BLaER1 treated with 17β-estradiol and CSF1 and Interleukin-3, amounts not matched to agents 10 nM and 100 nM (cell line): ENCODE data around the gene B4GALT6.
A peak's percentile ranks its signal among the peaks of the same experiment; 100 is the strongest.

ENCODE experiments used
- H3K27ac ChIP-seq, 11 experiments: shearing (Covaris generic); formaldehyde crosslinking; 2 replicates each; pipeline ENCODE4 v1.8.1; 2022
- H3K27me3 ChIP-seq, 11 experiments: shearing (Covaris generic); formaldehyde crosslinking; 2 replicates each; pipeline ENCODE4 v1.8.1; 2022
- H3K36me3 ChIP-seq, 11 experiments: shearing (Covaris generic); formaldehyde crosslinking; 2 replicates each; pipeline ENCODE4 v1.8.1; 2022
- H3K4me1 ChIP-seq, 10 experiments: shearing (Covaris generic); formaldehyde crosslinking; 2 replicates each; pipeline ENCODE4 v1.8.1; 2022
- H3K4me2 ChIP-seq, 11 experiments: shearing (Covaris generic); formaldehyde crosslinking; 2 replicates each; pipeline ENCODE4 v1.8.1; 2022
- H3K4me3 ChIP-seq, 10 experiments: shearing (Covaris generic); formaldehyde crosslinking; 2 replicates each; pipeline ENCODE4 v1.8.1; 2022
- H3K9ac ChIP-seq, 11 experiments: shearing (Covaris generic); formaldehyde crosslinking; 2 replicates each; pipeline ENCODE4 v1.8.1; 2022
- H3K9me3 ChIP-seq, 11 experiments: shearing (Covaris generic); formaldehyde crosslinking; replicated peaks in 1 of 11; 2 replicates each; pipeline ENCODE4 v1.8.1; 2022
- H4K20me1 ChIP-seq, 11 experiments: shearing (Covaris generic); formaldehyde crosslinking; 2 replicates each; pipeline ENCODE4 v1.8.1; 2022
- Cebpa-rat ChIP-seq, 11 experiments: shearing (Covaris generic); IDR thresholded peaks; 2 replicates each; pipeline ENCODE4 v1.8.1; 2022

Gene B4GALT6

GRCh38 chr18:31719363-31720006, 35.1 kb upstream of the B4GALT6 start:
- TF ChIP-seq Cebpa-rat (IDR thresholded peaks at IDR 0.05) = no peak
- no peak overlapping the region for H3K27ac ChIP-seq
- H3K36me3 ChIP-seq = no peaks in the 10 kb centered on the region
- H3K4me3 ChIP-seq = no peak overlapping the region
- H3K4me2 ChIP-seq = no peak overlapping the region
- peaks cover 8 to 15% (median 13%) of the 10 kb centered on the region in 11 experiments; a peak in 18 of 22 replicates for H3K9me3 ChIP-seq
- H3K4me1 ChIP-seq = peaks cover 0 to 16% (median 11%) of the 10 kb centered on the region in 10 experiments; a peak in 12 of 20 replicates
- peaks cover 6 to 16% (median 14%) of the 10 kb centered on the region in 11 experiments for H3K27me3 ChIP-seq
- no peak overlapping the region for H3K9ac ChIP-seq
- H4K20me1 ChIP-seq = no peaks in the 10 kb centered on the region

DNA sequence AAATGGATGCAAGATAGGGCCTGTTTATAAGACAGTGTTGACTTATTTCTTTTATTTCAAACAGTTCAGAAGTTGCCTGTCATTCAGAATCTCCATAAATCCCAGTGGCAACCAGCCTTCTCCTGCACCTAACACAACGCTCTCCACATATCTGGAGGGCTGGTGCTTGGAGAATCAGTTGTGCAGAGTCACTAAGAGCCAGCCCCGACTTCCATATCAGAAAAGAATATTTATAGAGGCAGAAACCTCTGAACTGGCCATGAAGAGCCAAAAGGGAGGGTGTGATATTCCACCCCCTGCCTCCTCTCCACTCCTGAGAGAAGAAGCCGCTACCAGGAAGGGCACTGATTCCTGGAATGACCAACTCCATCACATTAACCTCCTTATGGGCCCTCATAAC, 34.0 kb upstream of the B4GALT6 start:
- no peak for TF ChIP-seq Cebpa-rat (IDR thresholded peaks at IDR 0.05)
- peak overlapping the region in 8 of 11 experiments; percentile 23 to 51 (median 34); a peak in 15 of 22 replicates for H3K4me2 ChIP-seq

DNA sequence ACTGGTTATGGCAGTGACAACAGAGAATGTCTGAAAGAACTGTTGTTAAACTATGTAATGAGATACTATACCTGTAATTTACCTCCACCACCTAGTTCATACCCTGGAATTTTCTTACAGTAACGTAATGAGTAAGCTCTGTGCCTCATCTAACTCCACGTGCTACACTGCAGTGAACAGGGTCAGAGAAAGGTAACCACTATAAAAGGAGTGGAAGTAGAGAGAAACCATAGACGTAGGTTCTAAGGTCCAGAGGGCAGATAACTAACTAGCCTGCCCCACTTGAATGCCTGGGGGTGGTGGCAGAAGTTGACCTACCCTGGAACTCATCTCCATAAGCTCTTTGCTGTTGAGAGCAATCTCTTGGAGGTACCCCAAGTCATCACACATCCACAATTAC, 32.0 kb upstream of the B4GALT6 start:
- H3K27ac ChIP-seq = no peak overlapping the region
- no peaks in the 10 kb centered on the region for H3K36me3 ChIP-seq
- H3K9ac ChIP-seq = no peak overlapping the region
- H3K4me1 ChIP-seq = peaks cover 0 to 29% (median 19%) of the 10 kb centered on the region in 10 experiments; a peak in 12 of 20 replicates
- no peak overlapping the region for H3K4me2 ChIP-seq
- H3K4me3 ChIP-seq = no peak overlapping the region
- no peaks in the 10 kb centered on the region for H4K20me1 ChIP-seq
- peaks cover 8 to 15% (median 13%) of the 10 kb centered on the region in 11 experiments; a peak in 18 of 22 replicates for H3K9me3 ChIP-seq
- no peak for TF ChIP-seq Cebpa-rat (IDR thresholded peaks at IDR 0.05)
- H3K27me3 ChIP-seq = no peaks in the 10 kb centered on the region

More for the DNA sequence above, 34.0 kb upstream of the B4GALT6 start:
- H3K9ac ChIP-seq = no peak overlapping the region
- peak overlapping the region in 3 of 11 experiments; percentile 2 to 48 (median 43); a peak in 3 of 22 replicates for H3K27ac ChIP-seq
- peaks cover 8 to 15% (median 13%) of the 10 kb centered on the region in 11 experiments; a peak in 18 of 22 replicates for H3K9me3 ChIP-seq
- H4K20me1 ChIP-seq = no peaks in the 10 kb centered on the region
- H3K4me1 ChIP-seq = peaks cover 0 to 27% (median 18%) of the 10 kb centered on the region in 10 experiments; a peak in 12 of 20 replicates
- H3K36me3 ChIP-seq = no peaks in the 10 kb centered on the region
- no peak overlapping the region for H3K4me3 ChIP-seq
- peaks cover 0 to 5% (median 4%) of the 10 kb centered on the region in 11 experiments; a peak in 12 of 22 replicates for H3K27me3 ChIP-seq

GRCh38 chr18:31711365-31712172, 27.2 kb upstream of the B4GALT6 start:
- no peak; a peak in 1 of 22 replicates for TF ChIP-seq Cebpa-rat (IDR thresholded peaks at IDR 0.05)
- H4K20me1 ChIP-seq = no peaks in the 10 kb centered on the region
- peaks cover 0 to 18% (median 7%) of the 10 kb centered on the region in 10 experiments; a peak in 11 of 20 replicates for H3K4me1 ChIP-seq
- H3K9me3 ChIP-seq = no peaks in the 10 kb centered on the region; a peak in 1 of 22 replicates
- no peaks in the 10 kb centered on the region for H3K27me3 ChIP-seq
- no peak overlapping the region for H3K4me2 ChIP-seq
- H3K27ac ChIP-seq = no peak overlapping the region
- H3K36me3 ChIP-seq = no peaks in the 10 kb centered on the region
- no peak overlapping the region for H3K9ac ChIP-seq
- no peak overlapping the region for H3K4me3 ChIP-seq

- Histone ChIP-seq H3K27ac (no peak overlapping the region), H3K4me2 (0 out of 22 replicates have a peak overlapping the region, but pooled peaks of 1 of the 11 experiments have one; percentile 21), H3K9ac (no peak overlapping the region), H3K4me1 (peaks cover 0 to 18% (median 7%) of the 10 kb centered on the region in 10 experiments; a peak in 11 of 20 replicates), H4K20me1 (no peaks in the 10 kb centered on the region), H3K36me3 (no peaks in the 10 kb centered on the region), H3K4me3 (no peak overlapping the region), H3K9me3 (no peaks in the 10 kb centered on the region; a peak in 1 of 22 replicates), H3K27me3 (no peaks in the 10 kb centered on the region)
- no peak for TF ChIP-seq Cebpa-rat (IDR thresholded peaks at IDR 0.05)
Measured at GRCh38 chr18:31710826-31711225, 26.4 kb upstream of the B4GALT6 start.

DNA sequence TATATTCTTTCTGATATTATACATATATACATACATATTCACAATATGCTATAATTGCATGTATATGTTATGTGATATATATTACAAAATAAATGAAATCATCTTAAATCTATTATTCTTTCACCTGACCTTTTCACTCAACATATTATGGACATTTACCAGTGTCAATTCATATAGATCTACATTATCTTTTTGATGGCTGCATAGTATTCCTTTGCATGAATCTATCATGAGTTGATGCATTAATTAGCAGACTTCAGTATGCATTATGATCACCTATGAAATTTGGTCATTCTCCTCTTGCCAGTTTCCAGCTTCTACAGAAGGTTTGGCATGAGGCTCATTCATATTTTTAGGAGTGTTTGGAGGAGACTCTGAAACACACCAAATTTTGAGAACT, 23.4 kb upstream of the B4GALT6 start:
- Histone ChIP-seq H3K27ac (no peak overlapping the region), H3K9me3 (no peaks in the 10 kb centered on the region; a peak in 1 of 22 replicates), H3K9ac (no peak overlapping the region), H3K4me3 (no peak overlapping the region), H3K4me1 (peaks cover 0 to 4% (median 0%) of the 10 kb centered on the region in 10 experiments; a peak in 2 of 20 replicates), H3K36me3 (no peaks in the 10 kb centered on the region), H3K27me3 (no peaks in the 10 kb centered on the region), H3K4me2 (no peak overlapping the region), H4K20me1 (no peaks in the 10 kb centered on the region)
- TF ChIP-seq Cebpa-rat (IDR thresholded peaks at IDR 0.05) = no peak

DNA sequence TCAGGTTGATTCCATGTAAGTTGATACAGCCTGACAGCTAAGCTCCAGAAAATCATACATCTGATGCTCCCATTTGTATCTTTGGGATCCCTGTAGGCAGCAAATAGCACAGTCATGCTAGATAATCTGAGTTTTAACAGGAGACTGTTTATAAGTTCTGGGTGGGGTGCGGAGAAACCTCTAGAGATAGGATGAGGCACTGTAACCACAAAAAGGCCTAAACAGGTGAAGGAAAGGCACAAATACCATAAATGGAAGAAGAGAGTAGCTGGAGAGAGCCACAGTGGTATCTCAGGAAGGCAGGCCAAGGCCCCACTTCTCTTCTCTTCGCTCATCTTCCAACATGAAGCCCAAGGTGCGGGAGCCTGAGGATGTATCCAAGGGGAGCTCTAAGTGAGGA, 18.1 kb upstream of the B4GALT6 start:
- Histone ChIP-seq H3K4me3 (no peak overlapping the region), H3K27me3 (no peaks in the 10 kb centered on the region)

GRCh38 chr18:31701744-31702143, 17.4 kb upstream of the B4GALT6 start:
- H3K9ac ChIP-seq = no peak overlapping the region
- H3K27ac ChIP-seq = no peak overlapping the region
- H3K4me1 ChIP-seq = no peaks in the 10 kb centered on the region
- H3K36me3 ChIP-seq = no peaks in the 10 kb centered on the region
- H4K20me1 ChIP-seq = no peaks in the 10 kb centered on the region
- no peak for TF ChIP-seq Cebpa-rat (IDR thresholded peaks at IDR 0.05)
- peaks cover 0 to 9% (median 0%) of the 10 kb centered on the region in 11 experiments; a peak in 3 of 22 replicates for H3K9me3 ChIP-seq
- no peaks in the 10 kb centered on the region for H3K27me3 ChIP-seq
- H3K4me2 ChIP-seq = no peak overlapping the region
- H3K4me3 ChIP-seq = no peak overlapping the region

More for the DNA sequence above, 18.1 kb upstream of the B4GALT6 start:
- Histone ChIP-seq H3K4me2 (no peak overlapping the region), H3K9ac (no peak overlapping the region), H3K4me1 (no peaks in the 10 kb centered on the region), H3K9me3 (peaks cover 0 to 9% (median 0%) of the 10 kb centered on the region in 11 experiments; a peak in 3 of 22 replicates), H3K27ac (no peak overlapping the region), H4K20me1 (no peaks in the 10 kb centered on the region), H3K36me3 (no peaks in the 10 kb centered on the region)
- no peak for TF ChIP-seq Cebpa-rat (IDR thresholded peaks at IDR 0.05)

GRCh38 chr18:31700990-31701389, 16.6 kb upstream of the B4GALT6 start:
- Histone ChIP-seq H3K4me3 (no peak overlapping the region), H3K27ac (no peak overlapping the region), H4K20me1 (no peaks in the 10 kb centered on the region), H3K9ac (no peak overlapping the region), H3K36me3 (no peaks in the 10 kb centered on the region), H3K9me3 (peaks cover 0 to 9% (median 0%) of the 10 kb centered on the region in 11 experiments; a peak in 3 of 22 replicates), H3K4me1 (no peaks in the 10 kb centered on the region), H3K27me3 (no peaks in the 10 kb centered on the region), H3K4me2 (no peak overlapping the region)
- TF ChIP-seq Cebpa-rat (IDR thresholded peaks at IDR 0.05) = no peak
